Stimulated activated CD4-positive, alpha-beta T cell treated with anti-CD3 and anti-CD28 coated beads, Interleukin-1b, Interleukin-23, amount 100 ng/mL, for 48 hours (primary cell): ENCODE results near the gene COMMD7.
A peak's percentile ranks its signal among the peaks of the same experiment; 100 is the strongest.

Experiments used
- DNase-seq: peaks from one replicate; pipeline ENCODE4 v3.0.0-alpha.2; 2020

The COMMD7 gene

GRCh38 chr20:32743237-32744112, at the start of gene COMMD7:
Gene COMMD7 (minus strand): TSS chr20:32743467. CDS start chr20:32743391, 76 bp downstream.
- peak; percentile 81 for DNase-seq

GRCh38 chr20:32792731-32793458, 49.6 kb upstream of the COMMD7 start:
- no peak for DNase-seq

GRCh38 chr20:32792316-32792715, 49.0 kb upstream of the COMMD7 start:
- peak; percentile 32 for DNase-seq

GRCh38 chr20:32790751-32791057, 47.4 kb upstream of the COMMD7 start:
- no peak for DNase-seq

GRCh38 chr20:32789896-32790750, 46.9 kb upstream of the COMMD7 start:
- peak; percentile 66 for DNase-seq

- DNase-seq = no peak
These were observed 43.9 kb upstream of the COMMD7 start for GRCh38 chr20:32787168-32787567.

GRCh38 chr20:32786059-32786760, 42.9 kb upstream of the COMMD7 start:
- DNase-seq = no peak

- DNase-seq = no peak
These were observed 41.3 kb upstream of the COMMD7 start for GRCh38 chr20:32784369-32785080.

GRCh38 chr20:32780749-32781655, 37.7 kb upstream of the COMMD7 start:
- DNase-seq = no peak

GRCh38 chr20:32780278-32780677, 37.0 kb upstream of the COMMD7 start:
- DNase-seq = no peak

GRCh38 chr20:32779500-32780211, 36.4 kb upstream of the COMMD7 start:
- no peak for DNase-seq

GRCh38 chr20:32777177-32777956, 34.1 kb upstream of the COMMD7 start:
- DNase-seq = no peak

GRCh38 chr20:32775336-32775991, 32.2 kb upstream of the COMMD7 start:
- no peak for DNase-seq

- no peak for DNase-seq
These were observed 30.6 kb upstream of the COMMD7 start for GRCh38 chr20:32773855-32774254.

- no peak for DNase-seq
These were observed 30.0 kb upstream of the COMMD7 start for GRCh38 chr20:32773223-32773622.

- DNase-seq = no peak
These were observed 28.8 kb upstream of the COMMD7 start for GRCh38 chr20:32772046-32772445.

- no peak for DNase-seq
These were observed 24.3 kb upstream of the COMMD7 start for GRCh38 chr20:32767418-32768198.
